ENCODE results near the gene AGAP5.

AGAP5 gene

DNA sequence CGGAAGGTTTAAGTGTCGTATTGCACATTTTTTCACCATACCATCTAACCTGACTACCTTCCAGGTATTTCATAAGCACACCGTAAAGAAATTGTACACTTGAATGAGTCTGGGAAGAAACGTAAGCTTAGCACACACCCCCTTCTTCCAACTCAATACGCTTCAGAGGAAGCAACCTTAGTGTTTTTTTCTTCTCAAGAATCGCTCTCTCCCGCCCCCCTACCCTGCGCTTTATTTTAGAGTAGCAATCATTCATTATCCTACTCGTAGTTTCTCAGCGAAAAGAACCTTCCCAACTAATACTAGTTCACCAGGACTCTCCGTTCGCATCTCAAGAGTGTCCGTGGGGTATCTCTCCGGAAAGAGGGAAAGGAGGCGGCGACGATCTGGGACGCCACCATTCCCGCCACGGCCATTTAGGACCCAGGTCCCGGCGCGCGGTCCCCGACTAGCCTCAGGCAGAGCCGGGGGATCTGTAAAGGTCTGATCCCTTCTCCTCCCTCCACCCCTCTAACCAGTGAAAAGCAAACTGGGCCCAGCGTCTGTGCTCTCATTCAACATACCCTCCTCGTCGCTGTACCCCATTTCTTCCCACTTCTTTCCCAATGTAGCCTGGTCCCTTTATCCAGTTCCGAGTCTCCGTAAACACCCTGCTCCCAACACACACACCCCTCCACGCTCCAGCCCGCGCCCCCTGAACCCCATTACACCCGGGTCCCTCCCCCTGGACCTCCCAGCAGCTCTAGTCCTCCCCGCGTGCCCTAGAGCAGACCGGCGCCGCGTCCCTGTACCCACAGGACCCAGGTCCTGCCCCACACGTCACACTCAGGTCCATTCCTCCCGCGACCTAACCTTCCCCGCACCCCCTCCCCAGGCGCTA lies 72.7 kb downstream of the AGAP5 start:
- DNase-seq = peak; percentile 37
